ENCODE measurements around the gene DMRT1. TPM values are rescaled to one million over a fixed set of nuclear protein-coding genes. Genes with fewer than 3 reads are reported as not detected.
A peak's percentile ranks its signal among the peaks of the same experiment; 100 is the strongest.

DMRT1 gene
- total RNA-seq (ENCODE audit: low replicate concordance), result 0.09 TPM in 1 of 2 replicates, not detected in the other

- Histone ChIP-seq H4K20me1 (ENCODE audit: low read depth) (peaks cover 25% of the 10 kb centered on the region), H3K4me3 (peak within 1 kb of the TSS; percentile 33), H3K36me3 (no peaks in the 10 kb centered on the region), H2AFZ (replicated peaks) (peak within 1 kb of the TSS; percentile 78), H3K27ac (no peak within 1 kb of the TSS), H3K9me3 (ENCODE audit: low read depth) (no peaks in the 10 kb centered on the region), H3K79me2 (ENCODE audit: low read depth) (no peaks in the 10 kb centered on the region), H3K9ac (no peak within 1 kb of the TSS), H3K4me1 (peaks cover 22% of the 10 kb centered on the region), H3K27me3 (peaks cover 100% of the 10 kb centered on the region), H3K4me2 (peak within 1 kb of the TSS; percentile 75), H3F3A (ENCODE audit: low read depth) (peaks cover 36% of the 10 kb centered on the region)
- Mint-ChIP-seq H3K27ac (no peak within 1 kb of the TSS), H3K27me3 (ENCODE audit: insufficient read depth, low read depth) (peaks cover 61% of the 10 kb centered on the region), H3K4me3 (peak within 1 kb of the TSS; percentile 46), H3K4me1 (peaks cover 18% of the 10 kb centered on the region), H3K36me3 (no peaks in the 10 kb centered on the region), H3K9me3 (no peaks in the 10 kb centered on the region)
- DNase-seq (ENCODE audit: low spot score), result peak; percentile 74
- TF ChIP-seq, protein P1, sequence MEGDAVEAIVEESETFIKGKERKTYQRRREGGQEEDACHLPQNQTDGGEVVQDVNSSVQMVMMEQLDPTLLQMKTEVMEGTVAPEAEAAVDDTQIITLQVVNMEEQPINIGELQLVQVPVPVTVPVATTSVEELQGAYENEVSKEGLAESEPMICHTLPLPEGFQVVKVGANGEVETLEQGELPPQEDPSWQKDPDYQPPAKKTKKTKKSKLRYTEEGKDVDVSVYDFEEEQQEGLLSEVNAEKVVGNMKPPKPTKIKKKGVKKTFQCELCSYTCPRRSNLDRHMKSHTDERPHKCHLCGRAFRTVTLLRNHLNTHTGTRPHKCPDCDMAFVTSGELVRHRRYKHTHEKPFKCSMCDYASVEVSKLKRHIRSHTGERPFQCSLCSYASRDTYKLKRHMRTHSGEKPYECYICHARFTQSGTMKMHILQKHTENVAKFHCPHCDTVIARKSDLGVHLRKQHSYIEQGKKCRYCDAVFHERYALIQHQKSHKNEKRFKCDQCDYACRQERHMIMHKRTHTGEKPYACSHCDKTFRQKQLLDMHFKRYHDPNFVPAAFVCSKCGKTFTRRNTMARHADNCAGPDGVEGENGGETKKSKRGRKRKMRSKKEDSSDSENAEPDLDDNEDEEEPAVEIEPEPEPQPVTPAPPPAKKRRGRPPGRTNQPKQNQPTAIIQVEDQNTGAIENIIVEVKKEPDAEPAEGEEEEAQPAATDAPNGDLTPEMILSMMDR (IDR thresholded peaks at IDR 0.05), result no peak
- peak; percentile 34 for TF ChIP-seq EZH2phosphoT487 (IDR thresholded peaks at IDR 0.05)
- no peak for TF ChIP-seq EZH2 (IDR thresholded peaks at IDR 0.05)
These were observed at the start of gene DMRT1 for GRCh38 chr9:841371-842209. DMRT1 (plus strand) TSS chr9:841697; CDS start chr9:841839, 142 bp downstream.

- Mint-ChIP-seq H3K27me3 (ENCODE audit: insufficient read depth, low read depth) (peaks cover 5% of the 10 kb centered on the region), H3K9me3 (peaks cover 3% of the 10 kb centered on the region), H3K4me1 (peaks cover 11% of the 10 kb centered on the region), H3K27ac (peak overlapping the region; percentile 50), H3K4me3 (no peak overlapping the region), H3K36me3 (no peaks in the 10 kb centered on the region)
- Histone ChIP-seq H3K4me1 (no peaks in the 10 kb centered on the region), H3K27ac (no peak overlapping the region), H3K9me3 (ENCODE audit: low read depth) (no peaks in the 10 kb centered on the region), H3K4me2 (no peak overlapping the region), H3K79me2 (ENCODE audit: low read depth) (no peaks in the 10 kb centered on the region), H4K20me1 (ENCODE audit: low read depth) (no peaks in the 10 kb centered on the region), H3K4me3 (no peak overlapping the region), H3K27me3 (no peaks in the 10 kb centered on the region), H2AFZ (replicated peaks) (peak overlapping the region; percentile 34), H3F3A (ENCODE audit: low read depth) (no peaks in the 10 kb centered on the region), H3K36me3 (no peaks in the 10 kb centered on the region), H3K9ac (no peak overlapping the region)
- DNase-seq (ENCODE audit: low spot score), result no peak
- TF ChIP-seq EZH2 (IDR thresholded peaks at IDR 0.05) (no peak), EZH2phosphoT487 (IDR thresholded peaks at IDR 0.05) (no peak)
- TF ChIP-seq, protein P1 (IDR thresholded peaks at IDR 0.05), result no peak
These were observed 48.9 kb upstream of the DMRT1 start for GRCh38 chr9:792331-793260.

GRCh38 chr9:794386-794785 lies 47.1 kb upstream of the DMRT1 start:
- Histone ChIP-seq H4K20me1 (ENCODE audit: low read depth) (no peaks in the 10 kb centered on the region), H3K27me3 (no peaks in the 10 kb centered on the region), H3K9ac (no peak overlapping the region), H3F3A (ENCODE audit: low read depth) (no peaks in the 10 kb centered on the region), H3K4me3 (no peak overlapping the region), H3K27ac (no peak overlapping the region), H2AFZ (replicated peaks) (no peak overlapping the region), H3K9me3 (ENCODE audit: low read depth) (no peaks in the 10 kb centered on the region), H3K79me2 (ENCODE audit: low read depth) (no peaks in the 10 kb centered on the region), H3K36me3 (no peaks in the 10 kb centered on the region), H3K4me1 (no peaks in the 10 kb centered on the region), H3K4me2 (no peak overlapping the region)
- no peaks in the 10 kb centered on the region for H3K36me3 Mint-ChIP-seq
- H3K4me1 Mint-ChIP-seq, result peaks cover 11% of the 10 kb centered on the region
- TF ChIP-seq, protein P1 (IDR thresholded peaks at IDR 0.05), result no peak
- no peak for TF ChIP-seq EZH2phosphoT487 (IDR thresholded peaks at IDR 0.05)
- TF ChIP-seq EZH2 (IDR thresholded peaks at IDR 0.05), result no peak
- H3K4me3 Mint-ChIP-seq, result no peak overlapping the region
- no peak for DNase-seq (ENCODE audit: low spot score)
- no peak overlapping the region for H3K27ac Mint-ChIP-seq
- H3K9me3 Mint-ChIP-seq, result peaks cover 3% of the 10 kb centered on the region
- H3K27me3 Mint-ChIP-seq (ENCODE audit: insufficient read depth, low read depth), result peaks cover 5% of the 10 kb centered on the region

Data from neural progenitor cell (in vitro differentiated cells).